IPS-18a (cell line): ENCODE measurements around the gene POLR3GL.
"Not testable (repeated sequence)": the region's sequence is repeated elsewhere in the genome, so short reads cannot be mapped to it uniquely, and the experiment has no call there.

Source experiments
- H3K27ac ChIP-seq: one replicate; pipeline ENCODE4 v1.5.1; 2013; ENCODE audit warnings: low read length
- H3K27me3 ChIP-seq: one replicate; pipeline ENCODE4 v1.6.1; 2013; ENCODE audit warnings: mild to moderate bottlenecking, low read length; ENCODE audit not compliant: control insufficient read depth, insufficient read depth
- H3K36me3 ChIP-seq: one replicate; pipeline ENCODE4 v1.6.1; 2013; ENCODE audit warnings: low read depth, low read length; ENCODE audit not compliant: control insufficient read depth
- H3K4me1 ChIP-seq: one replicate; pipeline ENCODE4 v1.6.1; 2013; ENCODE audit warnings: low read depth, low read length; ENCODE audit not compliant: control insufficient read depth
- H3K4me3 ChIP-seq: one replicate; pipeline ENCODE4 v1.5.1; 2013; ENCODE audit warnings: low read length
- H3K9ac ChIP-seq: one replicate; pipeline ENCODE4 v1.6.1; 2013; ENCODE audit warnings: mild to moderate bottlenecking, low read length, moderate library complexity
- H3K9me3 ChIP-seq: one replicate; pipeline ENCODE4 v1.6.1; 2013; ENCODE audit warnings: low read depth, low read length; ENCODE audit not compliant: control insufficient read depth

POLR3GL gene

DNA sequence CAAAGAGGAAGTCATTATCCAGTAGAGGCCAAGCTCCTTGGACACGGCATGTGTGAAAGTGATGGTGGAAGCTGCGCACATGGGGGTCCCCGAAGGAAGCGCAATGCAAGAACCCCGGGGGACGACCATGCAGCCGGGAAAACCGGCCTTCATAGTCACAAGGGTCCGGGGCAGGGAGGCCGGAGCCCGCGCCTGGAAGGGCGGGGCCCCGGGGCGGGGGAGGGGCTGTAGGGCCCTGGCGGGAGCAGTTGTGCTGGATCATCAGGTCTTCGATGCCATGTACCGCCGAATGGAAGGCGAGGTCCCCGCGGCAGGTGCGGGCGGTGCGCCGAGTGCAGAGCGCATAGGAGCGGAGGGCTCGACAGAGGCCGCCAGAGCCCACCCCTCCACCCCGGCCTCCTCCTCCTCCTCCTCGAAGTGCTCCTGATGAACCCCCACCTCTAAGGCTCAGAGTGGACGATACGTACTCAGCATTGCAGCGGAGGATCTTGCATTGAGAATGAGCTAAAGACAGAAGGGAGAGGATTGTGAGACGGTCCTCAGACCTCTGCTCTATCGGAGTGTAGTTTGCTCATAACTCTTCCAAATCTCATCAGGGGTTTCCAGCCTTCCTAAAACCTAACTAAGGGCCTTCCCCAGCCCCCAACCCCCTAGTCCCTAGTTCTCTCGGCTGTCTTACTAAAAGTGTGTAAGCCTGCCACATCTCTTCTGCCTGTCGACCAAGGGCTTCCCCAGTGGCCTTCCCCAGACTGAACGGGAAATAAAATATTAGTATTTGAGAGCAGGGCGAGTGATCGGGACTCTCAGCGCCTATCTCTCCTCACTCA lies 55.0 kb downstream of the POLR3GL start:
- peaks cover 33% of the 10 kb centered on the region for H3K27me3 ChIP-seq

DNA sequence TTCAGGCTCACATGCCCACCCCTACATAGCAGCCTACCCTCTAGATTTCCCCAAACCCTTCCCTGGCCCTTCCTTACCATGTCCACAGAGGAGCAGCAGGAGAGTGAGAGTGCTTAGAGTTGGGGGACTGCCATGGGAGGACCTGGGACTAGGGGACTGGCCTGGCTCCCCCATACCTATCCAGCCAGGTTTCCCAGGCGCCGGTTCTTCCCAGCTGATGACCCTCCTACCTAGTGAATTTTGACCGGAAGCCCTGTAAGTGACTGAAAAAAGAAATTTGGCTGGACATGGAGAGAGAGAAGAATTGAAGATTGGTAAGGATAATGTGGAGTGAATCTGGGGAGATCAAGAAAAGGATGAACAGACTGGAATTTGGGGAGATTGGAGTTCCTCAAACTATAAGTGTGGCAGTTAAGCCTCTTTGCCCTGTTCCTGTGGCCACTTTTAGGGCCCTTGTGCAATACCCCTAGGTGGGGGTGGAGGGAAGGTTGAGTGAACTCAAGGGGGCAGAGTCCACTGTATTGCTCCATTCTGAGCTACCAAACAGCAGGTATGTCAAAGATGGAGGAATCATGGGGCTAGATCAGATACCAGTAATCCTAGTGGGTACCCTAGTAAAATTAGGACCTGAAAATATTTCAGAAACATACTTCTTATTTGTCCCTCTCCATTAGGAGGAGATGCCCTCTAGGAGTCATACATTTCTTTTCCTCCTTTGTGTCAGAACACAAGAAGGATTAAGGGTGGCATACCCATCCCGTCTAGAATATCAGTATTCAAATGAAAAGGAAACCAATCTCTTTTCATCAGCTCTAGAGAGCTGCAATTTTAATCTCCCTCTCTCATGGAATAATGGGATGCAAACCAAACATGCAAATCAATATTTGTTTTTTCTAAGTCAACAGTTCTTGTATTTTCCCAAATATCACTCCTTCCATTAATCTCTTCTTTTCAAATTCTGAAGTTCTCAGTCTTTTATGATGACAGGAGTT lies 55.9 kb downstream of the POLR3GL start:
- Histone ChIP-seq H3K9me3 (no peaks in the 10 kb centered on the region), H3K27ac (no peak overlapping the region), H3K9ac (no peak overlapping the region), H3K27me3 (peaks cover 33% of the 10 kb centered on the region), H3K36me3 (no peaks in the 10 kb centered on the region), H3K4me3 (peak overlapping the region; percentile 45), H3K4me1 (no peaks in the 10 kb centered on the region)

More for the DNA sequence above, 55.0 kb downstream of the POLR3GL start:
- Histone ChIP-seq H3K4me3 (peak overlapping the region; percentile 45), H3K4me1 (no peaks in the 10 kb centered on the region), H3K9ac (no peak overlapping the region), H3K9me3 (no peaks in the 10 kb centered on the region), H3K27ac (no peak overlapping the region), H3K36me3 (no peaks in the 10 kb centered on the region)

DNA sequence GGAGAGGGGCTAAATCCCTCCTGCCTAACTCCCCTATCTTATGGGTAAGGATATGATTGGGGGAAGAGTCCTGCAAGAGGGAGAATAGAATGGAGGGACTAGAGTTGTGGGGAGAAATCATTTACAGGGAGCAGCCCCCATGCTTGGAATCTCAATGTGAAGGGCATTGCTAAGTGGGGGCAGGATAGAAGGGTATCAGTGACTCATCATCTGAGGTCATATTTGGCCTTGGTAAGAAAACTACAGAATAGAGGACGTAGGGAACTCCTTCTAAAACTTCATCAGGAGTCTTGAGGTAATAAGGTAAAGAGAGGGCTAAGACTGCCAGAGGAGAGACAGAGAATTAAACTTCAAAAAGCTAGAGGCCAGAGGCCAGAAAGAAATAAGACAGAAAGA lies 56.6 kb downstream of the POLR3GL start:
- Histone ChIP-seq H3K9ac (no peak overlapping the region), H3K27me3 (peaks cover 33% of the 10 kb centered on the region), H3K4me1 (no peaks in the 10 kb centered on the region), H3K9me3 (no peaks in the 10 kb centered on the region), H3K27ac (no peak overlapping the region), H3K4me3 (no peak overlapping the region), H3K36me3 (no peaks in the 10 kb centered on the region)

DNA sequence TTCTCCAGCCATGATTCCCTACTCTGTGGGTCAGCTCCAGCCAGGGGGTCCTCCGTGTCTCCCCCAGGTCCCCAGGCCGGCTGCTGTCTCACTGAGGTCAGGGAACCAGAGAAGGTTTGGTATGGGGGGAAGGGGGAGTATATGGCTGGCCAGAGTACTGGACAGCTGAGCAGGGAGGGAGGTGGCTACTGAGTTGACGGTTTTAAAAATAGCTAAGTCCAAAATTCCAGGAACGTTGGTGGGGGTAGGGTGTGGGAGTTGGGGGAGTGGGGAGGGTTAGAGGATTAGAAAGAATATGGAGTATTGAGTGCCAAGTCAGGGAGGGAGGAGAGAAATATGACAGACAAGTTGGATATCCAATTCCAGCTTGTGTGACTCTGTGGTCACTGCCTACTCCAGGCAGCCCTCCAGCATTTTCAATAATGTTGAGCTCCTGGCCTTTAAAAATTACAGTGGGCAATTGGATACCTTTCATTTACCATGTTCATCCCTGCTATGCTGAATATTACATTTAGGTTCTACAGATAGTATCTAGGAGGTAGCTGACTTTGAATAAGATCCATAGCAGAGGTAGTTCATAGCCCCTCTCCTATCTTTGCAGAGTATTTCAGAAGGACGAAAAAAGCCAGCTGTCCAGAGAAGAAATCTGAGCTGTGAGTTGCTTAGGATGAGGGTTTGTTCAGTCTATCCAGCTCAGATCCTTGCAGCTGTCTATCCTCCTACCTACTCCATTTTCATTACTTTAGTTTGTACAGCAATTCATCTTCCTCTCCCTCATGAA lies 57.3 kb downstream of the POLR3GL start, which contains the start of gene HJV:
HJV (minus strand) TSS at position 114 of the 781 bp plus-strand sequence. CDS start 1,504 bp downstream, outside the sequence.
- Histone ChIP-seq H3K9me3 (no peaks in the 10 kb centered on the region), H3K4me3 (no peak within 1 kb of the TSS), H3K36me3 (no peaks in the 10 kb centered on the region), H3K27ac (no peak within 1 kb of the TSS), H3K27me3 (peaks cover 33% of the 10 kb centered on the region), H3K4me1 (no peaks in the 10 kb centered on the region), H3K9ac (no peak within 1 kb of the TSS)

DNA sequence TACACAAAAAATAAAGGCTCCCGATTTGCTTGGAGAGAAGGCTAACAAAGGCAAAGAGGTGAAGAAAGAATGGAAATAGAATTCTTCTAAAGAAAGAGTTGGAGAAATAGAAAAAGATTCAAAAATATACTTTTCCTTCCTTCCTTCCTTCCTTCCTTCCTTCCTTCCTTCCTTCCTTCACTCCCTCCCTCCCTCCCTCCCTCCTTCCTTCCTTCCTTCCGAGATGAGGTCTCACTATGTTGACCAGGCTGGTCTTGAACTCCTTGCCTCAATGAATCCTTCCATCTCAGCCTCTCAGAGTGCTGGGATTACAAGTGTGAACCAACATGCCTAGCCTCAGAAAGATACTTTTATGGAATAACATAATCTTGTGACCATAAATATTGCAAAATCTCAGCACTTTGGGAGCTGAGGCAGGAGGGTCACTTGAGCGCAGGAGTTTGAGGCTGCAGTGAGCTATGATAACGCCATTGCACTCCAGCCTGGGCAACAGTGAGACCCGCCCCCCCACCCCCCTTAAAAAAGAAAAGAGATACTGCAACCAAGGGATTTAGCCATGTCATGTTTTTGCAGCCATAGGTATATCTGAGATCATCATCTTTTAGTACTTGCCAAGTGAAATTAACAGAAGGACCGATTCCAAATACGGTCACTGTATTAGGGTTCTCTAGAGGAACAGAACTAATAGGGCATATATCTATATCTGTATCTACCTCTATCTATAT lies 58.1 kb downstream of the POLR3GL start:
- H3K27ac ChIP-seq: no peak overlapping the region
- no peak overlapping the region for H3K4me3 ChIP-seq

GRCh38 chr1:146025787-146026495 lies 61.5 kb downstream of the POLR3GL start:
- not testable (repeated sequence) for H3K9me3 ChIP-seq, H3K9ac ChIP-seq, H3K4me1 ChIP-seq, H3K36me3 ChIP-seq, H3K4me3 ChIP-seq, H3K27ac ChIP-seq, H3K27me3 ChIP-seq

More for the DNA sequence above, 58.1 kb downstream of the POLR3GL start:
- H3K9ac ChIP-seq: no peak overlapping the region
- H3K4me1 ChIP-seq: no peaks in the 10 kb centered on the region
- no peaks in the 10 kb centered on the region for H3K9me3 ChIP-seq
- peaks cover 33% of the 10 kb centered on the region for H3K27me3 ChIP-seq
- H3K36me3 ChIP-seq: no peaks in the 10 kb centered on the region

DNA sequence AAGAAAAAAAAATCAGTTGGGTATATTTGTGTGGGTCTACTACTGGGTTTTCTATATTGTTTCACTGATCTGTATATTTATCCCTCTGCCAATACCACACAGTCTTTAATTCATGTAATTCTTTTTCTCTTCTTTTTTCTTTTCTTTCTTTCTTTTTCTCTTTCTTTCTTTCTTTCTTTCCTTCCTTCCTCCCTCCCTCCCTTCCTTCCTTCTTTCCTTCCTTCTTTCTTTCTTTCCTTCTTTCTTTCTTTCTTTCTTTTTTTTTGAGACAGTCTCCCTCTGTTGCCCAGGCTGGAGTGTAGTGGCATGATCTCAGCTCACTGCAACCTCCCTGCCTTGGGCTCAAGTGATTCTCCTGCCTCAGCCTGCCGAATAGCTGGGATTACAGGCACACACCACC lies 62.2 kb downstream of the POLR3GL start:
- not testable (repeated sequence) for H3K4me3 ChIP-seq, H3K9ac ChIP-seq, H3K27me3 ChIP-seq

More for the DNA sequence above, 62.2 kb downstream of the POLR3GL start:
- not testable (repeated sequence) for H3K4me1 ChIP-seq, H3K27ac ChIP-seq, H3K9me3 ChIP-seq, H3K36me3 ChIP-seq
